Amygdala (tissue), 56 donors: ENCODE results near the gene BFSP2.

Experiments used
- DNase-seq, 56 donors: peaks; one replicate each; lab custom pipeline; 2025; lab: John Stamatoyannopoulos, UW

BFSP2 gene, protein sequence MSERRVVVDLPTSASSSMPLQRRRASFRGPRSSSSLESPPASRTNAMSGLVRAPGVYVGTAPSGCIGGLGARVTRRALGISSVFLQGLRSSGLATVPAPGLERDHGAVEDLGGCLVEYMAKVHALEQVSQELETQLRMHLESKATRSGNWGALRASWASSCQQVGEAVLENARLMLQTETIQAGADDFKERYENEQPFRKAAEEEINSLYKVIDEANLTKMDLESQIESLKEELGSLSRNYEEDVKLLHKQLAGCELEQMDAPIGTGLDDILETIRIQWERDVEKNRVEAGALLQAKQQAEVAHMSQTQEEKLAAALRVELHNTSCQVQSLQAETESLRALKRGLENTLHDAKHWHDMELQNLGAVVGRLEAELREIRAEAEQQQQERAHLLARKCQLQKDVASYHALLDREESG

GRCh38 chr3:133400006-133400515, at the start of gene BFSP2:
Gene BFSP2 (plus strand): TSS chr3:133400056. CDS start chr3:133400084, 28 bp downstream.
- no peak for DNase-seq

GRCh38 chr3:133354721-133355120, 45.1 kb upstream of the BFSP2 start:
- no peak for DNase-seq

DNA sequence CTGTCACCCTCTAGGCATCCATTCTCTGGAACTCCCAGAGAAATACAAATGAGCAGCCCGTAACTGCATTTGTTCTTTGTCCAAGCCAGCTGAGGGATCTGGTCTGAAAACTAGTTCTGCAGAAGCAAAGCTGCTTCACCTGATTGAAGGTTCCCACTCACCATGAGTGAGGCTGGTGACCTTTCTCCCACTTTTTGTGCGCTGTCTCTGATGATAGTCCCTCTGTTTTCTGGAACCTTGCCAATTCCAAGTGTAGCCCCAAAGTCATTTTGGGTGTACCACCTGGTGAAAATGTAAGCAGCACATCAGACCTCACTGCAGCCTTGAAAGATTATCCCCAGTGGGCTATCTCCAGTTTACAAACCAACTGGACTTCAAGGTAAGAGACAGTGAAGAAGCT, 39.4 kb upstream of the BFSP2 start:
- no peak for DNase-seq

DNA sequence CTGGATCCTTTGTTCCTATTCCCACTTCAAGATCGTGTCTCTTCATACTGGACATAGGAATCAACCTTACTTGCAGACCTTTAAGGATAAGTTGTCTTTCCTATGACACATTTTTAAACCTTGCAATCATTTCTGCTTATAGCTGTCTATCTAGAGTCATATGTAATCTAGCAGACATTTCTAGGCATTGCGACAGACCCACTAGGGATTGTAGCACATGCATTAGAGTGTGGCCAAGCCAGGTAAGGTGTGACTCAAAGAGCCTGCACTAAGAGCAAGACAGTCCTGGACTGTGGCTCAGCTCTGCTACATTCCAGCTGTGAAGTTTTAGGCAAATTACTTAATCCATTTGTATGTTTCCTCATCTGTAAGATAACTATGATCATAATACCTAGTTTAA, 38.8 kb upstream of the BFSP2 start:
- DNase-seq: no peak

GRCh38 chr3:133361435-133361834, 38.4 kb upstream of the BFSP2 start:
- DNase-seq: no peak

DNA sequence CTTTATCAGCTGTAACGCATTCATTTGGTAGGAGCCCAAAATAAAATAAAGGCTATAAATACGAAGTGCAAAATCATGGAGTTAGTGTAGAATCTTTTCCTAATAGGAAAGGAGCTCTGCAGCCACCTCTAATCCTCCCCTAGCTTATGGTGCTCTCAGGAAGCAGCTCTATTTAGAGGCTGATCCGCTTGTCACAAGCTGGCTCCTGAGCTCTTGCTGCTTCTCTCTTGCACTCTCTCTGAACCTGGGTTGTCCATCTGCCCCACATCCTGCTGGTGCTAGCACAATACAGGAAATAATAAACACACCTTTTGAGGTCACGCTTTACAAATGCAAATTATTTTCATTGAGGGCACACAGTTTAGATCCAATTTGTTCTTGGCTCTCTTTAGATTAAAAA, 37.3 kb upstream of the BFSP2 start:
- DNase-seq: no peak

- no peak for DNase-seq
Observed at GRCh38 chr3:133364704-133365103, 35.2 kb upstream of the BFSP2 start.

GRCh38 chr3:133366921-133367320, 32.9 kb upstream of the BFSP2 start:
- DNase-seq: no peak

GRCh38 chr3:133367403-133367802, 32.5 kb upstream of the BFSP2 start:
- DNase-seq: no peak

- DNase-seq: no peak
Observed at GRCh38 chr3:133367956-133368355, 31.9 kb upstream of the BFSP2 start.

DNA sequence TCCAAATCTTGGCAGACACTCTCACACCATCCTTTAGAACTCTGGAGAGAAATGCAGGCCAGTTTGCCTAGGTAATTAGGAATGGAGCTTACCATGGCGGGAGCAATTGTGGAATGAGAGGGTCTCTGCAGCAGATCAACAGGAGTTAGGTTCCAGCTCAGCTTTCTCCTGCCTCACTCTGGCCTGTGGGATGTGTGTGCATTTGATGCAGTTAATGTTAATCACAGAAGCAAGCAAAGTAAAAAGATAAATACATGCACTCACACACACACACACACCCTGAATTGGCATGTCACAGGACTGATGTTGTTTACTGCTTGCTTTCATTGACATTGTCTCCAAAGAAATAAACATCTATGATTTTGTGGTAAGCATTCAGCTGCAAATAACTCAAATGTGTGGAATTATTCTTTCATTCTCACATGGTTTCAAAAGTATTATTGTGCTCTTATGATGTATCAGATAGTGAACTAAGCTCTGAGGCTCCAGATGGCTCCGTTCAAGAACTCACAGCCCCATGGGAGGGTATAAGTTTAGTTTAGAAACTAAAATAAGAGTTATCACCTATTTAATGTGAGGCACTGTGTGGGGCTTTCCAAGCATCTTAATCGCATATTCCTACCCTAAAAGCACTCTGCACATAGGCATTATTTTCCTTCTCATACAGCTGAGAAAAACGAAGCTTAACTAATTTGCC, 31.3 kb upstream of the BFSP2 start:
- DNase-seq: no peak

GRCh38 chr3:133369068-133369440, 30.8 kb upstream of the BFSP2 start:
- no peak for DNase-seq

DNA sequence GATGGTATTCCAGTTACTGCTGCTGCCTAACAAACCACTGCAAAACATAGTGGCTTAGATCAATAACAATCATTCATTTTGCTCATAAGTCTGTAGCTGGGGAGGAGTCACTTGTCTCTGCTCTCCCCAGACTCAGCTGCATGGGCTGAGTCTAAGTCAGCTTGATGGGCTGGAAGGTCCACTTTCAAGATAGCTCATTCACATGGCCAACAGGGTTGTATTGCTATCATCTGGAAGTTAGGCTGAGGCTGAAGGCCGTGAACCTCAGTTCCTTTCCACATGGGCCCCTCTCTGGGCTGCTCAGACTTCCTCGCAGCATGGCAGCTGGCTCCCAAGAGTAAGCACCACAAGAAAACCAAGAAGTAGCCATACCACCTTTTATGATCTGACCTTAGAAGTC, 28.7 kb upstream of the BFSP2 start:
- no peak for DNase-seq

GRCh38 chr3:133371676-133372075, 28.2 kb upstream of the BFSP2 start:
- no peak for DNase-seq

GRCh38 chr3:133374708-133375402, 25.0 kb upstream of the BFSP2 start:
- no peak for DNase-seq

DNA sequence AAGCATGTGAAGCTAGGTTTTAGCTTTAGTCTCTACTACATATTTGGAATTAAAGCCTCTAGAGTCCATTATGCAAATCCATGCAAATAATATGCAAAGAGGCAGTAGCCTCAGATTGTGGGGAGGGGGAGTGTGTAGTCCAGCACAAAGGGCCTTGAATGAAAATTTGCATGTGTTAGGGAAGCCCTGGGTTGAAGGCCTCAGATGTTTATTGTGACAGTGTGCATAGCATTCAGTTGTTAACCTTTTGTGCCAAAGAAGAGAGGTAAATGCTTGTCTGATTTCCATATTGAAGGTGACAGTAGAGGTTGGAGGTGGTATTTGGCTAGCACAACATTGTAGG, 24.5 kb upstream of the BFSP2 start:
- DNase-seq: no peak

DNA sequence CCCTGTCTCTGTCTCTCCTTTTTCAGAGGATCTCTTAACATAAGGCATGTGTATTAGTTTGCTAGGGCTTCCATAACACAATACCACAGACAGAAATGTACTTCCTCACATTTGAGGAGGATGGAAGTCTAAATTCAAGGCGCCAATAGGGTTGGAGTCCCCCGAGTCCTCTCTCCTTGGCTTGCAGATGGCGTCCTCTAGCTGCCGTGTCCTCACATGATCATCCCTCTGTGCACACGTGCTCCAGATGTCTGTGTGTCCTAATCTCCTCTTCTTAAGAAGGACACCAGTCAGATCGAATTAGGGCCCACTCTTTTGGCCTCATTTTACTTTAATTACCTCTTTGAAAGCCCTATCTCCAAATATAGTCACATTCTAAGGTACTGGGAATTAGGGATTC, 23.0 kb upstream of the BFSP2 start:
- no peak for DNase-seq

- DNase-seq: peak in 6 of 56 donors; percentile 6 to 32 (median 14)
Observed at GRCh38 chr3:133377396-133377795, 22.5 kb upstream of the BFSP2 start.

GRCh38 chr3:133379926-133380325, 19.9 kb upstream of the BFSP2 start:
- DNase-seq: no peak

DNA sequence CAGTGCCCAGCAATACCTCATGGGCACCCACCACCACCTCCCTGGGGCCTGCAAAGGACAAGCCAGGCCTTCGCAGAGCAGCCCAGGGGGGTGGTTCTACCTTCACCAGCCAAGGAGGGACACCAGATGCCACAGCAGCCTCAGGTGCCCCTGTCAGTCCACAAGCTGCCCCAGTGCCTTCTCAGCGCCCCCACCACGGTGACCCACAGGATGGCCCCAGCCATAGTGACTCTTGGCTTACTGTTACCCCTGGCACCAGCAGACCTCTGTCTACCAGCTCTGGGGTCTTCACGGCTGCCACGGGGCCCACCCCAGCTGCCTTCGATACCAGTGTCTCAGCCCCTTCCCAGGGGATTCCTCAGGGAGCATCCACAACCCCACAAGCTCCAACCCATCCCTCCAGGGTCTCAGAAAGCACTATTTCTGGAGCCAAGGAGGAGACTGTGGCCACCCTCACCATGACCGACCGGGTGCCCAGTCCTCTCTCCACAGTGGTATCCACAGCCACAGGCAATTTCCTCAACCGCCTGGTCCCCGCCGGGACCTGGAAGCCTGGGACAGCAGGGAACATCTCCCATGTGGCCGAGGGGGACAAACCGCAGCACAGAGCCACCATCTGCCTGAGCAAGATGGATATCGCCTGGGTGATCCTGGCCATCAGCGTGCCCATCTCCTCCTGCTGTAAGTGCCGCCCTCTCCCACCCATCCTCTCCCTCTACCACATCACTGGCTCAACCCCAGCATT, 19.2 kb upstream of the BFSP2 start:
- DNase-seq: no peak
